ENCODE measurements around the gene MEGF11. TPM values are rescaled to one million over a fixed set of nuclear protein-coding genes. Genes with fewer than 3 reads are reported as not detected.
A peak's percentile ranks its signal among the peaks of the same experiment; 100 is the strongest.

MEGF11 gene
- total and polyA plus RNA-seq, 2 donors (not counting 1 experiment from before 2014, with no cell fraction given), result under 0.01 TPM; not detected in 1

- H3K4me3 ChIP-seq (replicated peaks in 1 of 4; ENCODE audit: control extremely low read depth in 1 of 4, insufficient read depth in 1 of 4, low read depth in 3 of 4, low read length in 4 of 4), result peak within 1 kb of the TSS; percentile 61 to 74 (median 68)
- H3K36me3 ChIP-seq (ENCODE audit: control insufficient read depth, insufficient read depth, low read length), result no peaks in the 10 kb centered on the region
- no peaks in the 10 kb centered on the region for H3K9me3 ChIP-seq (ENCODE audit: control insufficient read depth, insufficient read depth, low read depth, low read length)
- no peaks in the 10 kb centered on the region for H3K27me3 ChIP-seq (ENCODE audit: control insufficient read depth, insufficient read depth, low read length)
- DNase-seq (ENCODE audit: low read depth in 2 of 2), result peak; percentile 45 to 54
- H3K4me2 ChIP-seq (ENCODE audit: extremely low read depth, insufficient read depth, low read length), result peak within 1 kb of the TSS; percentile 97
- peak within 1 kb of the TSS; percentile 58 for H3K27ac ChIP-seq (ENCODE audit: insufficient read depth, low read length)
- peak within 1 kb of the TSS; percentile 61 for H3K9ac ChIP-seq (ENCODE audit: insufficient read depth, low read length)
- H3K4me1 ChIP-seq (ENCODE audit: control insufficient read depth, extremely low read depth, insufficient read depth, low read length), result peaks cover 7% of the 10 kb centered on the region
- peaks cover 1% of the 10 kb centered on the region for H3K79me2 ChIP-seq (ENCODE audit: control insufficient read depth, insufficient read depth, low read length)
- TF ChIP-seq CTCF (conservative IDR thresholded peaks at IDR 0.05 in 1 of 2, IDR thresholded peaks at IDR 0.05 in 1 of 2; ENCODE audit: low read depth in 1 of 2, low read length in 2 of 2) (no peak), EZH2 (IDR thresholded peaks at IDR 0.05; ENCODE audit: low read length, missing control alignments) (no peak)
- H4K20me1 ChIP-seq (ENCODE audit: control insufficient read depth, extremely low read depth, insufficient read depth, low read length), result no peaks in the 10 kb centered on the region
- peak within 1 kb of the TSS; percentile 80 for H2AFZ ChIP-seq (ENCODE audit: low read length)
These were observed 40.0 kb upstream of the MEGF11 start, which contains the start of gene DIS3L for GRCh38 chr15:66293419-66294156. Gene DIS3L, plus strand, starts transcription at chr15:66293568. Its CDS starts 29 bp downstream, at chr15:66293597.

GRCh38 chr15:66292571-66293418 lies 39.2 kb upstream of the MEGF11 start:
- no peak for DNase-seq (ENCODE audit: low read depth in 2 of 2)
- Histone ChIP-seq H3K36me3 (ENCODE audit: control insufficient read depth, insufficient read depth, low read length) (no peaks in the 10 kb centered on the region), H3K4me1 (ENCODE audit: control insufficient read depth, extremely low read depth, insufficient read depth, low read length) (peaks cover 7% of the 10 kb centered on the region), H3K4me2 (ENCODE audit: extremely low read depth, insufficient read depth, low read length) (peak overlapping the region; percentile 77), H3K9ac (ENCODE audit: insufficient read depth, low read length) (peak overlapping the region; percentile 61), H3K4me3 (replicated peaks in 1 of 4; ENCODE audit: control extremely low read depth in 1 of 4, insufficient read depth in 1 of 4, low read depth in 3 of 4, low read length in 4 of 4) (peak overlapping the region; percentile 61 to 74 (median 68)), H4K20me1 (ENCODE audit: control insufficient read depth, extremely low read depth, insufficient read depth, low read length) (no peaks in the 10 kb centered on the region), H3K9me3 (ENCODE audit: control insufficient read depth, insufficient read depth, low read depth, low read length) (no peaks in the 10 kb centered on the region), H3K27ac (ENCODE audit: insufficient read depth, low read length) (peak overlapping the region; percentile 58), H3K27me3 (ENCODE audit: control insufficient read depth, insufficient read depth, low read length) (no peaks in the 10 kb centered on the region), H3K79me2 (ENCODE audit: control insufficient read depth, insufficient read depth, low read length) (peaks cover 1% of the 10 kb centered on the region), H2AFZ (ENCODE audit: low read length) (peak overlapping the region; percentile 80)
- TF ChIP-seq CTCF (conservative IDR thresholded peaks at IDR 0.05 in 1 of 2, IDR thresholded peaks at IDR 0.05 in 1 of 2; ENCODE audit: low read depth in 1 of 2, low read length in 2 of 2) (no peak), EZH2 (IDR thresholded peaks at IDR 0.05; ENCODE audit: low read length, missing control alignments) (no peak)
